HCT116 (cell line): Measurements from ENCODE around the gene MEGF10.
"Not testable (repeated sequence)": the region's sequence is repeated elsewhere in the genome, so short reads cannot be mapped to it uniquely, and the experiment has no call there.

ENCODE experiments used
- CTCF ChIP-seq, 3 experiments: fragments of 200-600 bp in 1 of 3; sonication (generic) in 1 of 3; IDR thresholded peaks in 2 of 3; conservative IDR thresholded peaks in 1 of 3; 2 replicates each; pipeline ENCODE4 v1.5.1; 2012 to 2017; ENCODE audit warnings: low read depth in 2 of 3, low read length in 2 of 3, antibody characterized with exemption in 1 of 3, borderline replicate concordance in 1 of 3, control low read depth in 1 of 3, mild to moderate bottlenecking in 1 of 3, mixed read lengths in 1 of 3, mixed run types in 1 of 3, moderate library complexity in 1 of 3; ENCODE audit not compliant: insufficient read depth in 1 of 3
- EZH2 ChIP-seq: fragments of 200-600 bp; sonication (generic); IDR thresholded peaks from 2 replicates; pipeline ENCODE4 v1.6.1; 2017; ENCODE audit warnings: antibody characterized with exemption, mixed run types
- POLR2A ChIP-seq: IDR thresholded peaks from 2 replicates; pipeline ENCODE4 v1.7.0; 2011; ENCODE audit warnings: borderline replicate concordance; ENCODE audit not compliant: insufficient read depth, insufficient read length; ENCODE audit errors: extremely low read depth
- POLR2AphosphoS5 ChIP-seq: IDR thresholded peaks from 2 replicates; pipeline ENCODE4 v1.6.1; 2011; ENCODE audit warnings: mild to moderate bottlenecking, low read depth, low read length, moderate library complexity
- YY1 ChIP-seq: IDR thresholded peaks from 2 replicates; pipeline ENCODE4 v1.6.1; 2011; ENCODE audit warnings: low read length, low read depth, moderate library complexity, mild to moderate bottlenecking; ENCODE audit not compliant: insufficient replicate concordance; ENCODE audit errors: extremely low read depth

- not testable (repeated sequence) for TF ChIP-seq EZH2; POLR2A; CTCF (IDR thresholded peaks at IDR 0.05 in 2 of 3, conservative IDR thresholded peaks at IDR 0.05 in 1 of 3; ENCODE audit: borderline replicate concordance in 1 of 3, insufficient read depth in 1 of 3, low read depth in 2 of 3, low read length in 2 of 3); YY1; POLR2AphosphoS5
Measured at GRCh38 chr5:127265473-127265872, 25.1 kb upstream of the MEGF10 start.
